Right lobe of liver (tissue), 4 donors: ENCODE data around the gene STX2.

Experiments used
- CTCF ChIP-seq, 4 donors: fragments of 200-600 bp in 3 of 4; fragments of 450-650 bp in 1 of 4; IDR thresholded peaks; one replicate each; pipeline versions ENCODE4 v1.5.1 to v1.8.0; 2016 to 2022; ENCODE audit warnings: antibody characterized with exemption in 4 of 4, mild to moderate bottlenecking in 2 of 4
- POLR2A ChIP-seq: fragments of 450-650 bp; IDR thresholded peaks from one replicate; pipeline ENCODE4 v1.6.1; 2017; ENCODE audit warnings: antibody characterized with exemption, mild to moderate bottlenecking
- donor health status: DM: no; HTN: no; CAD: no.
- donor health status: DM: no; HTN: no; CAD: no.
- donor health status: DM: no; HTN: yes; CAD: no.

DNA sequence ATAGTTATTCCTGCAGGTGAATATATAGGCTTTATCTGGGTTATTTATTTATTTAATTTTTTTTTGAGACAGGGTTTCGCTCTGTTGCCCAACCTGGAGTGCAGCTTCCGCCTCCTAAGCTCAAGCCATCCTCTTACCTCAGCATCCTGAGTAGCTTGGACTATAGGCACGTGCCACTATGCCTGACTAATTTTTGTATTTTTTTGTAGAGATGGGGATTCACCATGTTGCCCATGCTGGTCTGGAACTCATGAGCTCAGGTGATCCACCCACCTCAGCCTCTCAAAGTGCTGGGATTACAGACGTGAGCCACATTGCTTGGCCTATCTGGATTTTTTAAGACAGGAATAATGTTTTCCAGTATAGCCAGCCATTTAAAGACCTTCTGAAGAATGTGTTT, 34.8 kb upstream of the STX2 start:
- TF ChIP-seq CTCF (IDR thresholded peaks at IDR 0.05) (no peak), POLR2A (no peak)
